SK-N-MC (cell line): ENCODE measurements around the gene POLDIP3.
"Not testable (repeated sequence)": the region's sequence is repeated elsewhere in the genome, so short reads cannot be mapped to it uniquely, and the experiment has no call there.

ENCODE experiments used
- EZH2 ChIP-seq: fragments of 200-600 bp; sonication (generic); IDR thresholded peaks from one replicate; pipeline ENCODE4 v1.6.1; 2017; ENCODE audit warnings: antibody characterized with exemption
- POLR2AphosphoS5 ChIP-seq: IDR thresholded peaks from 2 replicates; pipeline ENCODE4 v1.6.1; 2012; ENCODE audit warnings: mild to moderate bottlenecking, low read depth, low read length, borderline replicate concordance

GRCh38 chr22:42570580-42570979, 44.1 kb downstream of the POLDIP3 start:
- TF ChIP-seq POLR2AphosphoS5, EZH2: not testable (repeated sequence)
